NT2/D1 (cell line): ENCODE data around the gene C11orf68.

Experiments used
- SUZ12 ChIP-seq: IDR thresholded peaks from 2 replicates; pipeline ENCODE4 v1.6.1; 2011; ENCODE audit not compliant: insufficient read length, insufficient read depth; ENCODE audit errors: extremely low read depth
- YY1 ChIP-seq: IDR thresholded peaks from 2 replicates; pipeline ENCODE4 v1.6.1; 2011; ENCODE audit not compliant: insufficient read length, insufficient read depth
- ZNF274 ChIP-seq: IDR thresholded peaks from 2 replicates; pipeline ENCODE4 v1.6.1; 2011; ENCODE audit warnings: mild to moderate bottlenecking, low read depth, low read length

GRCh38 chr11:65880844-65881421, 37.9 kb downstream of the C11orf68 start:
- TF ChIP-seq SUZ12: no peak
- TF ChIP-seq YY1: no peak
- no peak for TF ChIP-seq ZNF274
